Gastrocnemius medialis (tissue), 4 donors: ENCODE data around the gene ENC1.

ENCODE experiments used
- POLR2A ChIP-seq, 2 donors: fragments of 450-650 bp; IDR thresholded peaks; one replicate each; pipeline ENCODE4 v1.6.1; 2017; ENCODE audit warnings: antibody characterized with exemption in 2 of 2, mild to moderate bottlenecking in 2 of 2, moderate library complexity in 2 of 2
- TF ChIP-seq, protein P1 (sequence below), 5 experiments: fragments of 450-650 bp in 3 of 5; fragments of 200-600 bp in 2 of 5; sonication (generic) in 2 of 5; IDR thresholded peaks in 4 of 5; conservative IDR thresholded peaks in 1 of 5; 1 replicate in 4 of 5; 2 replicates in 1 of 5; pipeline ENCODE4 v1.5.1; 2016 to 2019; ENCODE audit warnings: antibody characterized with exemption in 5 of 5, mild to moderate bottlenecking in 3 of 5, moderate library complexity in 3 of 5

GRCh38 chr5:74623006-74623611 is 17.4 kb downstream of the ENC1 start:
- TF ChIP-seq, protein P1, sequence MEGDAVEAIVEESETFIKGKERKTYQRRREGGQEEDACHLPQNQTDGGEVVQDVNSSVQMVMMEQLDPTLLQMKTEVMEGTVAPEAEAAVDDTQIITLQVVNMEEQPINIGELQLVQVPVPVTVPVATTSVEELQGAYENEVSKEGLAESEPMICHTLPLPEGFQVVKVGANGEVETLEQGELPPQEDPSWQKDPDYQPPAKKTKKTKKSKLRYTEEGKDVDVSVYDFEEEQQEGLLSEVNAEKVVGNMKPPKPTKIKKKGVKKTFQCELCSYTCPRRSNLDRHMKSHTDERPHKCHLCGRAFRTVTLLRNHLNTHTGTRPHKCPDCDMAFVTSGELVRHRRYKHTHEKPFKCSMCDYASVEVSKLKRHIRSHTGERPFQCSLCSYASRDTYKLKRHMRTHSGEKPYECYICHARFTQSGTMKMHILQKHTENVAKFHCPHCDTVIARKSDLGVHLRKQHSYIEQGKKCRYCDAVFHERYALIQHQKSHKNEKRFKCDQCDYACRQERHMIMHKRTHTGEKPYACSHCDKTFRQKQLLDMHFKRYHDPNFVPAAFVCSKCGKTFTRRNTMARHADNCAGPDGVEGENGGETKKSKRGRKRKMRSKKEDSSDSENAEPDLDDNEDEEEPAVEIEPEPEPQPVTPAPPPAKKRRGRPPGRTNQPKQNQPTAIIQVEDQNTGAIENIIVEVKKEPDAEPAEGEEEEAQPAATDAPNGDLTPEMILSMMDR (IDR thresholded peaks at IDR 0.05 in 4 of 5, conservative IDR thresholded peaks at IDR 0.05 in 1 of 5), result no peak
- no peak for TF ChIP-seq POLR2A (IDR thresholded peaks at IDR 0.05)
